NCI-H187 (cell line): ENCODE results near the gene TOMM40.
"Not testable (repeated sequence)": the region's sequence is repeated elsewhere in the genome, so short reads cannot be mapped to it uniquely, and the experiment has no call there.

Experiments used
- DNase-seq, 2 experiments: peaks; one replicate each; lab custom pipeline; 2025; lab: John Stamatoyannopoulos, UW

Gene TOMM40

DNA sequence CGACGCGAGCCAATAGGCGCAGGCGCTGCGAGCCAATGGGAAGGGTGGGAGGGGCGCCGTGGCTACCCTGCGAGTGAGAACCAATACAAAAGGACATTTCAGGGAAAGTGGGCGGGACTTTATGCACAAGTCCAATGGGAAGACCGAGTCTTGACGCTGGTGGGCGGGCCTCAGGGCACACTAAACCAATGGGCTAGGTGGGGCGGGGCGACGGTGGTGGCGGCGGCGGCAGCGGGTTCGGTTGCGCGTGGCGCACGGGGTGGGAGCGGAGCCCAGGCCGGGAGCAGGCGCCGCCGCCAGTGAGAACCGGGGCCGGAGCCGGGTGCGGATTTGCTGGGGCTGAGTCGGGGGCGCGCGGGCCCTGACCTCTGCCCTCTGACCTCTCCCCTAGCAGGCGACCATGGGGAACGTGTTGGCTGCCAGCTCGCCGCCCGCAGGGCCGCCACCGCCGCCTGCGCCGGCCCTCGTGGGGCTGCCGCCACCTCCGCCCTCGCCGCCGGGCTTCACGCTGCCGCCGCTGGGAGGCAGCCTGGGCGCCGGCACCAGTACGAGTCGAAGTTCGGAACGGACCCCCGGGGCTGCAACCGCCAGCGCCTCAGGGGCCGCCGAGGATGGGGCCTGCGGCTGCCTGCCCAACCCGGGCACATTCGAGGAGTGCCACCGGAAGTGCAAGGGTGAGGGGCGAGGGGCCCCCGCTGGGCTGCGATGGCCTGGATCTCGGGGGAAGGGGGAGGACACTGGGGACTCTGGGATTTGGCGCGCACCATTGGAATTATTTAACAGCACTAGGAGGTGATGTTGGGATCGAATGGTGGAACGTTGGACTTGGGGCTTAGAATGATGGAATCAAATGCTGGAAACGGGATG, at the start of gene TOMM40:
Gene TOMM40, plus strand, starts transcription at position 239 of the 867 bp plus-strand sequence. Its CDS starts 162 bp downstream, at position 401.
- DNase-seq = peak in 1 of 2 experiments; percentile 100

DNA sequence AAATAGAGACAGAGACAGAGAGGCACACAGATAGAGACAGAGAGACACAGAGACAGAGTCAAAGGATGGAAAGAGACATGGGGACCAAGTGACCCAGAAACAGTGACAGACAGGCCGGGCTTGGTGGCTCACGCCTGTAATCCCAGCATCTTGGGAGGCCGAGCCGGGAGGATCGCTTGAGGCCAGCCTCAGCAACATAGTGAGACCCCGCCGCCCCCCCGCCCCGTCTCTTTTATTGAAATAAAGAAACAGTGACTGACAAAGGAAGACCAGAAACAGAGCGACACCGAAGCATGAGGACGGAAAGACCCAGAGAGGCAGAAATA, 45.8 kb upstream of the TOMM40 start:
- no peak for DNase-seq

DNA sequence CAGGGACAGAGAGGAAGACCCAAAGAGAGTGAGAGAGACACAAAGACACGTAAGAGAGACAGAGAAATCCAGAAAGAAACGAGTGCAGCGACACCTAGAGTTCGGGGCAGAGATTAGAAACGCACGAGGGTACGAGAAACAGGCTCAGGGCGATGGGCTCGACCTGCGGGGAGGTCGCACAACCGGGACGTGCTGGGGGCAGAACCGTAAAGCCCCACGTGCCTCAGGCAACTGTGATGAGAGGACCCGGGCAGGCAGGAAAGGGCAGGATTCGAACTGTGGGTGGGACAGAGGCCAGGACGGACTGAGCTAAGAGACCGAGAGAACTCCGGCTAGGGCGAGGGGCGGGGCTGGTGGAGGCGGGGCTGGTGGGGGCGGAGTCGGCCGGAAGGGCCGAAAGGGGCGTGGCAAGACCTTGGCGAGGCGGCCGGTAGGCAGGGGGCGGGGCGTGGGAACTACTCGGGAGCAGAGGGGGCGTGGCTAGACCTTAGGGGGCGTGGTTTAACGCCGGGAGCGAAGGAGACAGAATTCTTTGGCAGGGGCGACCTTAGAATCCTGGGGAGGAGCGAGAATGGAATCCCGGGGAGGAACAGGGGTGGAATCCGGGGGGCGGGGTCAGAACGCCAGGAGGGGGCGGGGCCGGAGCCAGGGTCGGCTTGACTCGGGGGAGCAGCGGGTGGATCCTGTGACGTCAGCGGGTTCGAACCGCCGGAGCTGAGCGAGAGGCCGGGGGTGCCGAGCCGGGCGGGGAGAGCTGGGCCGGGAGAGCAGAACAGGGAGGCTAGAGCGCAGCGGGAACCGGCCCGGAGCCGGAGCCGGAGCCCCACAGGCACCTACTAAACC, 45.2 kb upstream of the TOMM40 start, which contains the start of gene NECTIN2:
Gene NECTIN2, plus strand, starts transcription at position 686 of the 843 bp plus-strand sequence. CDS start 229 bp downstream, outside the sequence.
- DNase-seq = peak; percentile 31 to 71

DNA sequence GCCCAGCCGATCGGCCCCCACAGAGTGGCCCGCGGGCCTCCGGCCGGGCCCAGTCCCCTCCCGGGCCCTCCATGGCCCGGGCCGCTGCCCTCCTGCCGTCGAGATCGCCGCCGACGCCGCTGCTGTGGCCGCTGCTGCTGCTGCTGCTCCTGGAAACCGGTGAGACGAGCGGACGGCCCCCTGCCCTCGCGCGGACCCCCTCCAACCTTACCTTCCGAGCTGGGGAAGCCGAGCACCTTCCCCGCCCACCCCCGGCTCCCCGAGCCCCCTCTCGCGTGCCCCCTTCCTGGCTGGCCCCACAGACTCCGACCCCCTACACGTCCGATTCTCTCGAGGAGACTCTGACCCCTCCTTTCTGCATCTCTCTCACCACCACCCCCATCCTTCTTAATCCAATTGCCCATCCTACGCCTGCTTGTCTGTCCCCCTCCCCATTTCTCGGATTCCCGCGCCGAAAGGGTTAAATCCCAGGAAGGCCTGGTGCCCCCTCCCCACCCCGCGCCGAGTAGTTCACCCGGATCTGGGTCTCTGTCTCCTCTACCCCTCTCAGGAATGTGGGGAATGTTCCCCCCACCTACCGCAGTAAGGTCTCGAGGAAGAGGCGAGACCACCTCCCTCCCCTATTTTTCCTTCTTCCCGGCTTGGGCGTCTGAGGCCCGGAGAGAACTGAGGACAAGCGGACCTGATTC, 44.5 kb upstream of the TOMM40 start:
- no peak for DNase-seq

DNA sequence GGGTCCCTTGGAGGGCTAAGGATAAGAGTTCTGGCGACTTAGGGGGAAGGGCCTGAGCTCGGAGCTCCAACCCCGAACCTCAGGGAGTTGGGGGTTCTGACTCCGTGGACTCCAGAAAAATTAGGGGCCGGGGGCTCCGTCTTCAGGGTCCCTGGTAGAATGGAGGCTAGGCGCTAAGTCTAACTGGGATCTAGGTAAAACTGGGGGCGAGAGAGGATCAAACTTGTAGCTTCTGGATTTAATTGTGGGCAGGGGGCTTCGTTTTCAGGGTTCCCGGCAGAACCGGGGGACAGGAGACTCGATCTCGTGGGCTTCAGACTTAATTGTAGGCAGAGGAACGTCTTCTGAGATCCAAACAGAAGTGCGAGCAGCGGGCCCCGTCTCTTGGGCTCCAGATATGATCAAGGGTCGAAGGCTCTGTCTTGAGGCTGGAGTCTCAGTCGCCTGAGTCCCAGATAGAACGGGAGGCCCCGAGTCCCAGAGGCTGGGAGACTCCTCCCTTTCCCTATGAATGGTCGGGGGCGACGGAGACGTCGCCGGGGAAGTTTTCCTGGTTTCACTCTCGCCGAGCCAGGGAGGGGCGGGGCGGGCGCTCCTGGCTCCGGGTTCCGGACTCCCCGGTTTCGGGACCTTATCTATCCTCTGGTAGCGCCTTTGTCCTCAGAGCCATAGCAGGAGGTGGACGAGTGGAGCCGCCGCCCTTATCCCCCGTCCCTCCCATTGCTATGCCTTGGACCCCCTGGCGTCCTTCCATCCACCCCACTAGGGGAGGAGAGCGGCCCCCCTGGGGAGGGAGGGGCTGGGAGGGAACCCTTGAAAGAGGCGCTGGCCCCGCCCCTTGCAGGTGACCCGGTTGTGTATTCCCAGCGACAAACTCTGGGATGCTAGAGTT, 43.7 kb upstream of the TOMM40 start:
- DNase-seq = no peak

DNA sequence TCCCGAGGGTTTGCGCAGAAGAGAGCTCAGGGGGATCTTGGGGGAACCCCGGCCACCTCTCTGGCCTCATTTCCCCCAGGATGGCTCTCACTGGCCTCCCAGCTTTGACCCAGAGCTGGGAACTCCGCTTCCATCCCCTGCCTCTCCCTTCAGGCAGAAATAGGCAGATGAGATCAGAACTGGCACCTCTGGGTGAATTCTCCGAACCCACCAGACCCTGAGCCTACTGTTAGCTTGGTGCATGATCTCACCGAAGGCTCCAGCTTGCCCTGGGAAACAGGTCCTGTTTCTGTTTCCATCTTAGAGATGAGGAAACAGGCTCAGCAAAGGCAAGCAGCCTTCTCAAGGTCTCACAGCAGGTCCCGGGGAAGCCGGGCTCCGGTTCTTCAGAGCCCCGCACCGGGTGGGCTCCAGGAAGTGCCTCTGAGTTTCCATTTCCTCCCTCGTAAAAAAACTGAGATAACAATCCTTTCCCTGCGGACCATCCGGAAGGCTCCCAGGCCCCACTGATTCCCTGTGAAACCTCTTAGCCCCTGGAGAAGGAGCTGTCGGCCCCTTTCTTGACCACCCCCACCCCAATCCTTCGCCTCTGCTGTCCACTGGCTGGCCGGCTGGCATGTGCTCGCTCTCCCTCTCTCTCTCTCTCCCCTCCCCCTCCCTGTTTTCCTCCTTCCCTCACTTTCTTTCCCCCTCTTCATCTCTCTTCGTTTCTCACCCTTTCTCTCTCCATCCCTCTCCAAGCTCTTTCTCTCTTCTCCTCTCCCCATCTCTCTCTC, 42.8 kb upstream of the TOMM40 start:
- DNase-seq = no peak

DNA sequence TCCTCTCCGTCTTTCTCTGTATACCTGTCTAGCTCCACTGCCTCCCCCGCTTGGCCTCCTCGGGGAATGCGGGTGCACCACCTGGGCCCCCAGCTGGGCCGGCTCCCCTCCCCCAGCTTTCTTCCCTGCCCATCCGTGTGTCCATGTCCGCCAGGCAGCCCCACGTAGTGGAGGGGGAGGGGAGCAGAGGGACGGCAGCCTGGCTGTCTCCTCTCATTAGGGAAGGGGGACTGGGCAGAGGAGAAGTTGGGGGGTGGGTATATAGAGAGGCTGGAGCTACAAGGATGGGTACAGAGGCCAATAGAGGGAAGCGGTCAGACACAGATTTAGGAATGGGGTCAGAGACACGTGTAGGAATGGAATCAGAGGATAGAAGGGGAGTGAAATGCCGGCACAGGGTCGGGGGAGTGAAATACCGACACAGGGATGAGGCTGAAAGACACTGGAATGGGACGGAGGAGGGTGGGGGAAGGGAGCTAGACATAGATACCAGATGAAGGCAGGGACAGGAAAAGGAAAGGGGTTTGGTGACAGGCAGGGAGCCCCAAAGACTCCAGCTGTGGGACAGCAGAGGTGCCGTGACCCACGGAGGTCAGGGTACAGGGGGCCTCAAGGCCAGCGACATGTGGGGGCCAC, 42.1 kb upstream of the TOMM40 start:
- no peak for DNase-seq

DNA sequence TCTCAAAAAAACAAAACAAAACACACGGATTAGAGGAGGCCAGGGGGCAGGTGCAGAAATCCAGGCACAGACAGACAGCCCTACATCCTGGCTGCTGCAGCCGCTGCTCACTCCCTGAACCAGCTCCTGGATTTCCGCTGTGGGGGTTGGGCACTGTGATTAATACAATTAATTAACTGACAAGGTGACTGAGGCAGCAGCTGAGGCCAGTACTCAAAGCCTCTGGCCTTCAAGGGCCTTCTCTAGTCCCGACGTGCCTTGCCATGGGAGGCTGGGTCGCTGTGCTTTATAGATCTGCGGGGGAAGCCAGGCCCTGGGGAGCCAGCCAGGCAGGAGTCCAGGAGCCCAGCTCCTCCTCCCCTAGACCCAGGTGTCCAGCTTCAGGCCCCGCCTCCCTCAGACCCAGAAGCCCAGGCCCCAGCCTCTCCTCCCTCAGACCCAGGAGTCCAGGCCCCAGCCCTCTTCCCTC, 40.4 kb upstream of the TOMM40 start:
- no peak for DNase-seq

DNA sequence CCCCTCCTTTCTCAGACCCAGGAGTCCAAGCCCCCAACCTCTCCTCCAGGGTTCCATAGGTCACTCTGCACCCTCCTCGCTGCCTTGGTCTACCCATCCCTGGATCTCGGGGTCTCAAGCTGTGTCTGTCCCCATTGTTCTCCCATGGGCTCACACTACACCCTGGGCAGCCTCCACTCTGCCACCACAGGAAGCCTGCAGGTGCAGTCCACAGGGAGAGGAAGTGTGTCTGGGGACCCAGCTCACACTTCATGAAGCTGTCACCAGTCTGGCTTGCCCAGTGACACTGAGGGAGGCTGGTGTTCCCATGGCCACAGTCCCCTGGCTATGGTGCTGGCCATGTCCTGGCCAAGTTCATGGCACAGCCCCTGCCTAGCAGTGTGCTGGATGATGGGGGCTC, 39.6 kb upstream of the TOMM40 start:
- no peak for DNase-seq

DNA sequence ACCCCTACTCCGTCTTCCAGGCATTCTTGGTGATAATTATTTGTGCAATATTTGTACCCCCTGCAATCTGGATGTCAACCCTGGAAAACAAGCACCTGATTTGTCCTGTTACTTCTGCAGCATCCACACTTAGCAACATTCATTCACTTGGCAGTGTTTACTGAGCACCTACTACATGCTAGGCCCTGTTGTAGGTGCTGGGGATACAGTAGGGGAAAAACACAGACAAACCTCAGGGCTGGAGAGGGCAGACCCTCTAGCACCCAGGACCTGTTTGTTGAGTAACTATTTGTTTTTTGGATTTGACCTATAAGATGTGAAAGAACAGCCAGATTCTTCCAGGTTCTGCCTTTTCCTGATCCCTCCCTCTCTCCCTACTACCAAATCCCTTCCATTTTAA, 35.4 kb upstream of the TOMM40 start:
- DNase-seq = no peak

DNA sequence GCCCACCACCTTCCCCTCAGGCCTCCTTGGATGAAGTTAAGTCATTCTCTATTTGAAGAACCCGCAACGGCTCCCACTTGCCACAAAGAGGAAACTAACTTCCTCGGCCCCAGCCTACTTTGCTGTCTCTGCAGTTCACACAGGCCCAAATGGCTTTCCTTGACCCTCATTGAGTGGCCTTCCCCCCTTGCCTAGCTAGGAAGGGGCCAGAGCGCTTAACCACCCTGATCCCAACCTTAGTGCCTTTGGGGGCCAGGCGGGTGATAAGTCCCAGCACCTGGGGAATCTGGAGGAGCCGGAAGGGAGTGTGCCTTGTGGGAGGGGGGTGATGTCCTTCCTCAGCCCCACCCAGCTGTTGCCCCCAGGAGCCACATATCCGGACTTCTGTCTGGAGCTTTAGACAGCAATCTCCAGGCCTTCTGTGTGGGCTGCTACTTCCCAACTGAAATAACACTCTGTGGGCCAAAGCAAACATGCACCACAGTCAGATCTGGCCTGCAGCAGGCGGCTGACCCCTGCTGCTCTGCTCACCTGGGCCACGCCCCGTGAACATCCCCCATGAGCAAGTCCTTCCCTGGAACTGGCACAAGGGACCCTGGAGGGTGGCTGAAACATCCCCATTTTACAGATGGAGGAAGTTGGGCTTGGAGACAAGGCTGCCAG, 34.5 kb upstream of the TOMM40 start:
- no peak for DNase-seq

DNA sequence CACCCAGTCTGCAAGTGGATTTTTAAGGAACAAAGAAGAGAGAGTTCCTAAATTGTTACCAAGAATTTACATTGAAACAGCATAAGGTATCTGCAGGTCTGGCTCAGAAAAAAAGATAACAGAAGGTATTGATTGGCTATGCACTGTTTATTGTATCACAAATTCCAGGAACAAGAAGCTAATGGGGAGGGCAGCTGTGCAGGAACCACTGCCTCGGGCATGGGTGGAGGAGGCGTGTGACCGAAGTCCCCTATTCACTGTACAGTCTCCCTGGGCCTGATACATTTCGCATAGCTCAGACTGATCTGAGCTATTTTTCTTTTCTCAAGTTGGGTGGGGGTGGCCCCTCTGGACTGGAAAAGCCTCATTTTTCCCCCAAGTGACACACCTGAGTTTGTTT, 33.2 kb upstream of the TOMM40 start:
- DNase-seq = no peak

DNA sequence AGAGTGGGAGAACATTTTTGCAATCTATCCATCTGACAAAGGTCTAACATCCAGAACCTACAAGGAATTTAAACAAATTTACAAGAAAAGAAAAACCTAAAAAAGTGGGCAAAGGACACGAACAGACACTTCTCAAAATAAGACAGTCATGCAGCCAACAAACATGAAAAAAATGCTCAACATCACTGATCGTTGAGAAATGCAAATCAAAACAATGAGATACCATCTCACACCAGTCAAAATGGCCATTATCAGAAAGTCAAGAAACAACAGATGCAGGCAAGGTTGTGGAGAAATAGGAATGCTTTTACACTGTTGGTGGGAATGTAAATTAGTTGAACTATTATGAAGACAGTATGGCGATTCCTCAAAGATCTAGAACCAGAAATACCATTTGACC, 29.5 kb upstream of the TOMM40 start:
- not testable (repeated sequence) for DNase-seq

DNA sequence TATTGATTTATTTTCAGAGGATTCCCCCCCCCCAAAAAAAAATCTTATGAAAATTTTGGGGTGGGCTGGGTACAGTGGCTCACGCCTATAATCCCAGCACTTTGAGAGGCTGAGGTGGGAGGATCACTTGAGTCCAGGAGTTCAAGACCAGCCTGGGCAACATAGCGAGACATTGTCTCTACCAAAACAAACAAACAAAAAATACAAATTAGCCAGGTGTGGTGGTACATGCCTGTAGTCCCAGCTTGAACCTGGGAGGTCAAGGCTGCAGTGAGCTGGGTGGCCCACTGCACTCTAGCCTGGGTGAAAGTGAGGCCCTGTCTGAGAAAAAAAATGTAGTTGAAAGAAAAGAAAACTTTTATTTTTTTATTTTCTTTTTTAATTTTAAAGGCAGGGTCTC, 27.1 kb upstream of the TOMM40 start:
- no peak for DNase-seq

DNA sequence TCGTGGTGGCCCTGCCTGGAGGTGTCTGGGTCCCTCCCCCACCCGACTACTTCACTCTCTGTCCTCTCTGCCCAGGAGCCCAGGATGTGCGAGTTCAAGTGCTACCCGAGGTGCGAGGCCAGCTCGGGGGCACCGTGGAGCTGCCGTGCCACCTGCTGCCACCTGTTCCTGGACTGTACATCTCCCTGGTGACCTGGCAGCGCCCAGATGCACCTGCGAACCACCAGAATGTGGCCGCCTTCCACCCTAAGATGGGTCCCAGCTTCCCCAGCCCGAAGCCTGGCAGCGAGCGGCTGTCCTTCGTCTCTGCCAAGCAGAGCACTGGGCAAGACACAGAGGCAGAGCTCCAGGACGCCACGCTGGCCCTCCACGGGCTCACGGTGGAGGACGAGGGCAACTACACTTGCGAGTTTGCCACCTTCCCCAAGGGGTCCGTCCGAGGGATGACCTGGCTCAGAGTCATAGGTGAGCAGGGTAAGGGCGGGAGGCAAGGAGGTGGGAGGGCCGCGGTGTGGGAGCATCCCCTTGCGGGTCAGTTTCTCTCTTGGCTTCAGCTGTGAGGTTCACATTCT, 25.8 kb upstream of the TOMM40 start:
- no peak for DNase-seq

DNA sequence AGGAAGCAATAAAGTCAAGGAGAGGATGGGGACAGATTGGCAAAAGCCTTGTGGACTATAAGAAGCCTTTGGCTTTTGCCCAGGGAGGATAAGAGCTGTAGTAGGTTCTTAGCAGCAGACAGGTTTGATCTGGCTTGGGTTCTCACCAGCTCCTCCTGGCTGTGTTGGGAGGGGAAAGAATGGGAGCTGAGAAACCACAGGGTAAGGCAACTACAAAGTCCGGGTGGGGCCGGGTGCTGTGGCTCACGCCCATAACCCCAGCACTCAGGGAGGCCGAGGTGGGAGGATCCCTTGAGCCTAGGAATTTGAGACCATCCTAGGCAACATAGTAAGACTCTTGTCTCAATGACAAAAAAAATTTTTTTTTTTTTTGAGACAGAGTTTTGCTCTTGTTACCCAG, 24.4 kb upstream of the TOMM40 start:
- DNase-seq = no peak

DNA sequence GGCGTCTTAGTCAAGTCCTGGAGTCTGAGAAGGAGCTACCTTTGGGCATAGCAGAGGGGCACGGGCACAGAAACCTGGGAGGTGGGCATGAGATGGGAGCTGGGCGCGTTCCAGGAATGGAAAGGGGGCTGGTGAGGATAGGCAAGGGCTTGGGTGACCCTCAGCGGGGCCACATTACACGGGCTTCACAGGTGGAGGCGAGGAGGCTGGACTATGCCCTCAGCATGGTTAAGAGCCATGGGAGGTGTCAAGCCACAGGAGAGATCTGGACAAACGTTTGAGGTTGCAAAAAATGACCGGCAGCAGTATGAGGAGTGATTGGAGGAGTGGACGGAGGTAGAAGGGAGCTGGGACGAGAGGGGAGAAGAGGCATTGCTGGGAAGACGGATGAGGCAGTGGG, 23.5 kb upstream of the TOMM40 start:
- DNase-seq = no peak

DNA sequence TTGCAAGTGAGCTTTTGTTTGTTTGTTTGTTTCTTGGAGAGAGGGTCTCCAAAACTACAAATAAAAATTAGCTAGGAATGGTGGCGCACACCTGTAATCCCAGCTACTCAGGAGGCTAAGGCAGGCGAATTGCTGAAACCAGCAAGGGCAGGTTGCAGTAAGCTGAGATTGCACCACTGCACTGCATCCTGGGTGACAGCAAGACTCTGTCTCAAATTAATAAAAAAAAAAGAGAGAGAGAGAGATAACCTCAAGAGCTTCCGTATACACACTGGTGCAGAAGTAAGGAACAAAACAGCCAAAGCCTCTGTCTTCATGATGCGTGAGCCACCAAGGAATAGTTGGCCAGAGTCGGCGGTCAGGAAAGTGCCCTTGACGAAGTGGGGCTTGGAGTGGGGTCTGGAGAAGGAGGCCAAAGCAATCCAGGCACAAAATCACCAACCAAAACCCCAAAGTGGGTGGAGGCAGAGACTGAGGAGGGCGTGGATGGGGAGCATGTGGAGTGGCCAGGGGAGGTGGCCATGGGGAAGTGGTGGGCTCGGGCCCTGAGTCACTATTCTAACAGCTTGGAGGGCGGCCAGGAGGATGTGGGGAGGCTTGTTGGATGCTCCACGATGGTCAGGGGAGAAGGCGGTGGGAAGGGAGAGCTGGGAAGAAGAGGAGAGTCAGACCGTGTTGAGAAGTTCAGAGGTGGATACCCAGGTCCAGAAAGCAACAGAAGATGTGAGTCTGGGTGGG, 21.2 kb upstream of the TOMM40 start:
- no peak for DNase-seq
